NT2/D1 (cell line): Measurements from ENCODE around the gene ARMC8.
A peak's percentile ranks its signal among the peaks of the same experiment; 100 is the strongest.

Source experiments
- DNase-seq: peaks from one replicate; pipeline ENCODE4 v3.0.0-alpha.2; 2011; ENCODE audit warnings: low read depth, low spot score
- H3K27me3 ChIP-seq: 2 replicates; pipeline ENCODE4 v1.6.0; 2011; ENCODE audit warnings: mild to moderate bottlenecking; ENCODE audit not compliant: insufficient read length, insufficient read depth
- H3K36me3 ChIP-seq: 2 replicates; pipeline ENCODE4 v1.6.1; 2011; ENCODE audit warnings: mild to moderate bottlenecking, low read length, mixed read lengths; ENCODE audit not compliant: insufficient read depth, insufficient read length
- H3K4me1 ChIP-seq: 2 replicates; pipeline ENCODE4 v1.5.1; 2011; ENCODE audit not compliant: insufficient read depth, insufficient read length
- H3K4me3 ChIP-seq: 2 replicates; pipeline ENCODE4 v1.5.1; 2011; ENCODE audit warnings: low read depth; ENCODE audit not compliant: insufficient read length
- H3K9ac ChIP-seq: 2 replicates; pipeline ENCODE4 v1.6.0; 2011; ENCODE audit warnings: low read depth; ENCODE audit not compliant: insufficient read length
- H3K9me3 ChIP-seq: 2 replicates; pipeline ENCODE4 v1.5.1; 2011; ENCODE audit warnings: mild to moderate bottlenecking, low read length; ENCODE audit not compliant: insufficient read depth
- SUZ12 ChIP-seq: IDR thresholded peaks from 2 replicates; pipeline ENCODE4 v1.6.1; 2011; ENCODE audit not compliant: insufficient read length, insufficient read depth; ENCODE audit errors: extremely low read depth
- YY1 ChIP-seq: IDR thresholded peaks from 2 replicates; pipeline ENCODE4 v1.6.1; 2011; ENCODE audit not compliant: insufficient read length, insufficient read depth
- ZNF274 ChIP-seq: IDR thresholded peaks from 2 replicates; pipeline ENCODE4 v1.6.1; 2011; ENCODE audit warnings: mild to moderate bottlenecking, low read depth, low read length

Gene ARMC8

GRCh38 chr3:138186221-138186620, 880 bp upstream of the ARMC8 start:
- no peaks in the 10 kb centered on the region for H3K4me1 ChIP-seq
- DNase-seq: no peak
- H3K9me3 ChIP-seq: no peaks in the 10 kb centered on the region
- H3K36me3 ChIP-seq: peaks cover 23% of the 10 kb centered on the region
- H3K27me3 ChIP-seq: peaks cover 24% of the 10 kb centered on the region
- H3K4me3 ChIP-seq: peak overlapping the region; percentile 97
- TF ChIP-seq ZNF274: no peak
- TF ChIP-seq SUZ12: no peak
- TF ChIP-seq YY1: no peak
- H3K9ac ChIP-seq: no peak overlapping the region

GRCh38 chr3:138186803-138187295, 252 bp upstream of the ARMC8 start:
- no peaks in the 10 kb centered on the region for H3K4me1 ChIP-seq
- H3K4me3 ChIP-seq: peak overlapping the region; percentile 97
- DNase-seq: no peak
- peaks cover 5% of the 10 kb centered on the region; the same call in 1 of the 2 replicates for H3K9me3 ChIP-seq
- peak overlapping the region; percentile 93 for H3K9ac ChIP-seq
- H3K36me3 ChIP-seq: peaks cover 30% of the 10 kb centered on the region
- peaks cover 24% of the 10 kb centered on the region for H3K27me3 ChIP-seq
- TF ChIP-seq ZNF274 (no peak), YY1 (no peak), SUZ12 (no peak)

GRCh38 chr3:138188013-138188730, 1.1 kb downstream of the ARMC8 start:
- Histone ChIP-seq H3K4me1 (no peaks in the 10 kb centered on the region), H3K27me3 (peaks cover 24% of the 10 kb centered on the region), H3K4me3 (peak overlapping the region; percentile 97), H3K9me3 (peaks cover 6% of the 10 kb centered on the region; the same call in 1 of the 2 replicates), H3K36me3 (peaks cover 35% of the 10 kb centered on the region), H3K9ac (peak overlapping the region; percentile 93)
- DNase-seq: peak; percentile 6
- no peak for TF ChIP-seq SUZ12
- TF ChIP-seq ZNF274: no peak
- no peak for TF ChIP-seq YY1

- H3K4me3 ChIP-seq: no peak overlapping the region
- H3K9ac ChIP-seq: no peak overlapping the region
Observed at GRCh38 chr3:138195481-138195880, 8.4 kb downstream of the ARMC8 start.

GRCh38 chr3:138196023-138196422, 8.9 kb downstream of the ARMC8 start:
- no peak for DNase-seq
- Histone ChIP-seq H3K4me1 (no peaks in the 10 kb centered on the region), H3K36me3 (peaks cover 28% of the 10 kb centered on the region), H3K4me3 (no peak overlapping the region), H3K27me3 (no peaks in the 10 kb centered on the region), H3K9me3 (peaks cover 6% of the 10 kb centered on the region; the same call in 1 of the 2 replicates), H3K9ac (no peak overlapping the region)
- TF ChIP-seq YY1: no peak
- TF ChIP-seq ZNF274: no peak
- no peak for TF ChIP-seq SUZ12

More at GRCh38 chr3:138195481-138195880, 8.4 kb downstream of the ARMC8 start:
- H3K27me3 ChIP-seq: no peaks in the 10 kb centered on the region
- H3K9me3 ChIP-seq: peaks cover 6% of the 10 kb centered on the region; the same call in 1 of the 2 replicates
- no peak for DNase-seq
- H3K4me1 ChIP-seq: no peaks in the 10 kb centered on the region
- peaks cover 33% of the 10 kb centered on the region for H3K36me3 ChIP-seq
- no peak for TF ChIP-seq SUZ12
- no peak for TF ChIP-seq YY1
- TF ChIP-seq ZNF274: no peak

- TF ChIP-seq ZNF274: no peak
- TF ChIP-seq YY1: no peak
- no peak for TF ChIP-seq SUZ12
- no peak for DNase-seq
- Histone ChIP-seq H3K4me1 (no peaks in the 10 kb centered on the region), H3K9me3 (no peaks in the 10 kb centered on the region), H3K36me3 (peaks cover 19% of the 10 kb centered on the region), H3K9ac (no peak overlapping the region), H3K4me3 (no peak overlapping the region), H3K27me3 (no peaks in the 10 kb centered on the region)
Observed at GRCh38 chr3:138197058-138197457, 10.0 kb downstream of the ARMC8 start.

GRCh38 chr3:138197524-138197923, 10.4 kb downstream of the ARMC8 start:
- H3K9ac ChIP-seq: no peak overlapping the region
- no peaks in the 10 kb centered on the region for H3K9me3 ChIP-seq
- no peak for TF ChIP-seq YY1
- no peak for TF ChIP-seq SUZ12
- no peak for TF ChIP-seq ZNF274
- DNase-seq: no peak
- peaks cover 17% of the 10 kb centered on the region for H3K36me3 ChIP-seq
- no peaks in the 10 kb centered on the region for H3K4me1 ChIP-seq
- no peaks in the 10 kb centered on the region for H3K27me3 ChIP-seq
- H3K4me3 ChIP-seq: no peak overlapping the region
